Endothelial cell (in vitro differentiated cells): ENCODE data around the gene VAMP8. TPM values are rescaled to one million over a fixed set of nuclear protein-coding genes. Genes with fewer than 3 reads are reported as not detected.
A peak's percentile ranks its signal among the peaks of the same experiment; 100 is the strongest.

Experiments used
- DNase-seq: peaks from one replicate; pipeline ENCODE4 v3.0.0; 2021; ENCODE audit warnings: low spot score
- H3K27ac Mint-ChIP-seq: one replicate; pipeline ENCODE4 v1.8.0; 2021; ENCODE audit warnings: mixed read lengths, inconsistent platforms; ENCODE audit not compliant: unreplicated experiment
- H3K27me3 Mint-ChIP-seq: one replicate; pipeline ENCODE4 v1.8.0; 2021; ENCODE audit warnings: mild to moderate bottlenecking, moderate library complexity, mixed read lengths, inconsistent platforms; ENCODE audit not compliant: unreplicated experiment
- H3K36me3 Mint-ChIP-seq: one replicate; pipeline ENCODE4 v1.8.0; 2021; ENCODE audit warnings: mild to moderate bottlenecking, low read depth, mixed read lengths, inconsistent platforms; ENCODE audit not compliant: unreplicated experiment
- H3K4me1 Mint-ChIP-seq: one replicate; pipeline ENCODE4 v1.8.0; 2021; ENCODE audit warnings: mild to moderate bottlenecking, mixed read lengths, inconsistent platforms; ENCODE audit not compliant: unreplicated experiment
- H3K4me3 Mint-ChIP-seq: one replicate; pipeline ENCODE4 v1.8.0; 2021; ENCODE audit warnings: mild to moderate bottlenecking, mixed read lengths, inconsistent platforms; ENCODE audit not compliant: unreplicated experiment
- H3K9me3 Mint-ChIP-seq: one replicate; pipeline ENCODE4 v1.8.0; 2021; ENCODE audit warnings: mixed read lengths, inconsistent platforms; ENCODE audit not compliant: unreplicated experiment
- CTCF ChIP-seq: fragments of 200-600 bp; sonication (generic); IDR thresholded peaks from one replicate; pipeline ENCODE4 v1.5.0; 2021; ENCODE audit warnings: antibody characterized with exemption; ENCODE audit not compliant: unreplicated experiment
- total RNA-seq: library from RNA; stranded (reverse); fragmentation: NEBNext Ultra II Directional; extraction: Animal tissue kit (Norgen Biotek cat#: 25700); gene quantifications from one replicate; pipeline ENCODE4 v1.2.1, GENCODE V29; 2021; ENCODE audit not compliant: unreplicated experiment

VAMP8 gene
- total RNA-seq, 1 donor from 2014 or later, result 225 TPM

- Mint-ChIP-seq H3K4me3 (peak overlapping the region; percentile 83), H3K4me1 (peaks cover 77% of the 10 kb centered on the region), H3K27ac (peak overlapping the region; percentile 94)
Observed at GRCh38 chr2:85584857-85585780, 7.7 kb downstream of the VAMP8 start.

GRCh38 chr2:85585781-85586105, 8.4 kb downstream of the VAMP8 start:
- DNase-seq, result no peak
- TF ChIP-seq CTCF, result no peak
- peaks cover 80% of the 10 kb centered on the region for H3K4me1 Mint-ChIP-seq
- H3K27ac Mint-ChIP-seq, result peak overlapping the region; percentile 94
- peak overlapping the region; percentile 83 for H3K4me3 Mint-ChIP-seq
- peaks cover 13% of the 10 kb centered on the region for H3K27me3 Mint-ChIP-seq
- H3K9me3 Mint-ChIP-seq, result no peaks in the 10 kb centered on the region
- H3K36me3 Mint-ChIP-seq, result peaks cover 25% of the 10 kb centered on the region

More at GRCh38 chr2:85584857-85585780, 7.7 kb downstream of the VAMP8 start:
- DNase-seq, result peak; percentile 62
- no peaks in the 10 kb centered on the region for H3K9me3 Mint-ChIP-seq
- TF ChIP-seq CTCF, result no peak
- peaks cover 25% of the 10 kb centered on the region for H3K36me3 Mint-ChIP-seq
- H3K27me3 Mint-ChIP-seq, result peaks cover 12% of the 10 kb centered on the region

GRCh38 chr2:85588236-85588635, 10.8 kb downstream of the VAMP8 start:
- Mint-ChIP-seq H3K4me1 (peaks cover 81% of the 10 kb centered on the region), H3K36me3 (peaks cover 27% of the 10 kb centered on the region), H3K27me3 (peaks cover 15% of the 10 kb centered on the region), H3K4me3 (peak overlapping the region; percentile 57), H3K27ac (peak overlapping the region; percentile 89), H3K9me3 (no peaks in the 10 kb centered on the region)
- no peak for DNase-seq
- no peak for TF ChIP-seq CTCF

- TF ChIP-seq CTCF, result no peak
- H3K27me3 Mint-ChIP-seq, result peaks cover 14% of the 10 kb centered on the region
- H3K36me3 Mint-ChIP-seq, result peaks cover 29% of the 10 kb centered on the region
- no peak for DNase-seq
- peak overlapping the region; percentile 80 for H3K27ac Mint-ChIP-seq
- H3K9me3 Mint-ChIP-seq, result no peaks in the 10 kb centered on the region
- peak overlapping the region; percentile 57 for H3K4me3 Mint-ChIP-seq
- peaks cover 79% of the 10 kb centered on the region for H3K4me1 Mint-ChIP-seq
Observed at GRCh38 chr2:85588645-85589044, 11.3 kb downstream of the VAMP8 start.

GRCh38 chr2:85589181-85589580, 11.8 kb downstream of the VAMP8 start:
- H3K4me1 Mint-ChIP-seq, result peaks cover 79% of the 10 kb centered on the region
- peak overlapping the region; percentile 80 for H3K27ac Mint-ChIP-seq
- no peak for TF ChIP-seq CTCF
- peaks cover 13% of the 10 kb centered on the region for H3K27me3 Mint-ChIP-seq
- peaks cover 33% of the 10 kb centered on the region for H3K36me3 Mint-ChIP-seq
- H3K9me3 Mint-ChIP-seq, result no peaks in the 10 kb centered on the region
- no peak overlapping the region for H3K4me3 Mint-ChIP-seq
- no peak for DNase-seq
